G401.6 (cell line): Measurements from ENCODE around the gene SERPINB10.

ENCODE experiments used
- FAIRE-seq: peaks from 2 replicates; lab custom pipeline; 2012; peaks lifted over from hg19 to GRCh38; lab: Jason Lieb, UNC

SERPINB10 gene

DNA sequence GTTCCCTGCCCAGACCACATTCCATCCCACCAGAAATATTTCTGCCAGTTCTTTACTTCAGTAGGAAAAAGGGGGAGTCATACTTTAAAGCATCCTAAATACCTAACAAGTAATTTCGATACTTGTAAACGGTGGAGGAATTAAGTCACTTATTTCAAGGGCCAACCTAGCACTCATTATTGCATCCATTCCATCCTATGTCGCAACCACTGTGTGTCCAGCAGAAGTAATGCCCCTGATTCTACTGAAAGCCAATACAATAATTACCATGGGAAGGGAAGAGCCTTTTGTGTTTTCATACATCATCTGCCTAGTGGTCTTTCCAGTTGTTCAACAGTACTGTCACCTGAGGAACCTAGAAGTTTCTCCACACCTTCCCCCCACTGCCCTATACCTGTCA is 74.6 kb downstream of the SERPINB10 start:
- FAIRE-seq = no peak
